ENCODE data around the gene TCTA.

GRCh38 chr3:49385617-49386016 is 26.6 kb upstream of the TCTA start:
- TF ChIP-seq NFE2L1 (CRISPR knock-in tag; IDR thresholded peaks at IDR 0.05): no peak
- TF ChIP-seq ATF2 (CRISPR knock-in tag; IDR thresholded peaks at IDR 0.05; ENCODE audit: borderline replicate concordance, low read depth): no peak
- TF ChIP-seq ZNF532 (CRISPR knock-in tag; IDR thresholded peaks at IDR 0.05; ENCODE audit: borderline replicate concordance): no peak
- TF ChIP-seq SP1 (CRISPR knock-in tag; conservative IDR thresholded peaks at IDR 0.05): no peak

All from WTC11 (cell line).